ENCODE measurements around the gene CTNNA1.
"Not testable (repeated sequence)": the region's sequence is repeated elsewhere in the genome, so short reads cannot be mapped to it uniquely, and the experiment has no call there.

CTNNA1 gene

GRCh38 chr5:138913773-138914172, 160.5 kb downstream of the CTNNA1 start:
- Mint-ChIP-seq H3K27me3 (peaks cover 2% of the 10 kb centered on the region), H3K4me1 (no peaks in the 10 kb centered on the region), H3K4me3 (no peak overlapping the region), H3K9me3 (no peaks in the 10 kb centered on the region), H3K27ac (no peak overlapping the region), H3K36me3 (ENCODE audit: low read depth) (peaks cover 23% of the 10 kb centered on the region)
- ATAC-seq = no peak
- no peak for DNase-seq

- Mint-ChIP-seq H3K4me3 (no peak overlapping the region), H3K27me3 (peaks cover 2% of the 10 kb centered on the region)
These were observed 161.1 kb downstream of the CTNNA1 start for GRCh38 chr5:138914338-138914737.

GRCh38 chr5:138918686-138919085, 165.5 kb downstream of the CTNNA1 start:
- ATAC-seq = no peak
- no peak overlapping the region for H3K27ac Mint-ChIP-seq
- peaks cover 12% of the 10 kb centered on the region for H3K36me3 Mint-ChIP-seq (ENCODE audit: low read depth)
- DNase-seq = no peak
- no peak overlapping the region for H3K4me3 Mint-ChIP-seq
- H3K4me1 Mint-ChIP-seq = no peaks in the 10 kb centered on the region
- H3K9me3 Mint-ChIP-seq = no peaks in the 10 kb centered on the region
- H3K27me3 Mint-ChIP-seq = peaks cover 2% of the 10 kb centered on the region

More at GRCh38 chr5:138914338-138914737, 161.1 kb downstream of the CTNNA1 start:
- no peak for DNase-seq
- Mint-ChIP-seq H3K27ac (no peak overlapping the region), H3K36me3 (ENCODE audit: low read depth) (peaks cover 23% of the 10 kb centered on the region), H3K4me1 (no peaks in the 10 kb centered on the region), H3K9me3 (no peaks in the 10 kb centered on the region)
- ATAC-seq = no peak

- H3K27me3 Mint-ChIP-seq = peaks cover 2% of the 10 kb centered on the region
- no peaks in the 10 kb centered on the region for H3K4me1 Mint-ChIP-seq
- ATAC-seq = no peak
- peaks cover 12% of the 10 kb centered on the region for H3K36me3 Mint-ChIP-seq (ENCODE audit: low read depth)
- no peak for DNase-seq
- H3K27ac Mint-ChIP-seq = no peak overlapping the region
- no peaks in the 10 kb centered on the region for H3K9me3 Mint-ChIP-seq
- H3K4me3 Mint-ChIP-seq = no peak overlapping the region
These were observed 167.0 kb downstream of the CTNNA1 start for GRCh38 chr5:138920181-138920580.

GRCh38 chr5:138921362-138921761, 168.1 kb downstream of the CTNNA1 start:
- peaks cover 15% of the 10 kb centered on the region for H3K36me3 Mint-ChIP-seq (ENCODE audit: low read depth)
- not testable (repeated sequence) for ATAC-seq, H3K27ac Mint-ChIP-seq, DNase-seq, H3K4me1 Mint-ChIP-seq, H3K4me3 Mint-ChIP-seq, H3K27me3 Mint-ChIP-seq, H3K9me3 Mint-ChIP-seq

- Mint-ChIP-seq H3K4me1 (no peaks in the 10 kb centered on the region), H3K4me3 (no peak overlapping the region), H3K9me3 (no peaks in the 10 kb centered on the region), H3K27me3 (no peaks in the 10 kb centered on the region), H3K27ac (no peak overlapping the region), H3K36me3 (ENCODE audit: low read depth) (peaks cover 21% of the 10 kb centered on the region)
- no peak for DNase-seq
- no peak for ATAC-seq
These were observed 169.3 kb downstream of the CTNNA1 start for GRCh38 chr5:138922494-138922893.

- Mint-ChIP-seq H3K36me3 (ENCODE audit: low read depth) (peaks cover 21% of the 10 kb centered on the region), H3K4me1 (no peaks in the 10 kb centered on the region), H3K9me3 (no peaks in the 10 kb centered on the region), H3K4me3 (no peak overlapping the region), H3K27me3 (no peaks in the 10 kb centered on the region), H3K27ac (no peak overlapping the region)
- no peak for ATAC-seq
- DNase-seq = no peak
These were observed 171.9 kb downstream of the CTNNA1 start for GRCh38 chr5:138925090-138925635.

- ATAC-seq (no peak), DNase-seq (no peak)
- Mint-ChIP-seq H3K4me1 (no peaks in the 10 kb centered on the region), H3K36me3 (ENCODE audit: low read depth) (peaks cover 32% of the 10 kb centered on the region), H3K4me3 (no peak overlapping the region), H3K27me3 (no peaks in the 10 kb centered on the region), H3K27ac (no peak overlapping the region), H3K9me3 (no peaks in the 10 kb centered on the region)
These were observed 173.0 kb downstream of the CTNNA1 start for GRCh38 chr5:138926257-138926656.

GRCh38 chr5:138926688-138927448, 173.6 kb downstream of the CTNNA1 start:
- Mint-ChIP-seq H3K4me1 (no peaks in the 10 kb centered on the region), H3K4me3 (no peak overlapping the region), H3K9me3 (no peaks in the 10 kb centered on the region), H3K27ac (no peak overlapping the region), H3K36me3 (ENCODE audit: low read depth) (peaks cover 36% of the 10 kb centered on the region), H3K27me3 (no peaks in the 10 kb centered on the region)
- no peak for DNase-seq
- ATAC-seq = no peak

- Mint-ChIP-seq H3K27me3 (no peaks in the 10 kb centered on the region), H3K4me3 (no peak overlapping the region), H3K4me1 (no peaks in the 10 kb centered on the region), H3K27ac (no peak overlapping the region), H3K9me3 (no peaks in the 10 kb centered on the region), H3K36me3 (ENCODE audit: low read depth) (peaks cover 39% of the 10 kb centered on the region)
- DNase-seq = no peak
- no peak for ATAC-seq
These were observed 174.3 kb downstream of the CTNNA1 start for GRCh38 chr5:138927544-138927943.

GRCh38 chr5:138927979-138928378, 174.8 kb downstream of the CTNNA1 start:
- Mint-ChIP-seq H3K27me3 (no peaks in the 10 kb centered on the region), H3K36me3 (ENCODE audit: low read depth) (peaks cover 43% of the 10 kb centered on the region), H3K4me3 (no peak overlapping the region), H3K4me1 (no peaks in the 10 kb centered on the region), H3K9me3 (no peaks in the 10 kb centered on the region), H3K27ac (no peak overlapping the region)
- no peak for DNase-seq
- no peak for ATAC-seq

- H3K27ac Mint-ChIP-seq = no peak overlapping the region
- no peaks in the 10 kb centered on the region for H3K27me3 Mint-ChIP-seq
- no peaks in the 10 kb centered on the region for H3K4me1 Mint-ChIP-seq
- DNase-seq (no peak), ATAC-seq (no peak)
- H3K9me3 Mint-ChIP-seq = no peaks in the 10 kb centered on the region
- H3K4me3 Mint-ChIP-seq = no peak overlapping the region
- H3K36me3 Mint-ChIP-seq (ENCODE audit: low read depth) = peaks cover 46% of the 10 kb centered on the region
These were observed 176.3 kb downstream of the CTNNA1 start for GRCh38 chr5:138929571-138929955.

GRCh38 chr5:138930371-138931097, 177.3 kb downstream of the CTNNA1 start:
- Mint-ChIP-seq H3K9me3 (no peaks in the 10 kb centered on the region), H3K27ac (no peak overlapping the region), H3K36me3 (ENCODE audit: low read depth) (peaks cover 47% of the 10 kb centered on the region), H3K27me3 (no peaks in the 10 kb centered on the region), H3K4me3 (no peak overlapping the region), H3K4me1 (no peaks in the 10 kb centered on the region)
- DNase-seq (no peak), ATAC-seq (no peak)

- Mint-ChIP-seq H3K27ac (no peak overlapping the region), H3K4me3 (no peak overlapping the region), H3K27me3 (no peaks in the 10 kb centered on the region), H3K4me1 (no peaks in the 10 kb centered on the region), H3K36me3 (ENCODE audit: low read depth) (peaks cover 34% of the 10 kb centered on the region), H3K9me3 (no peaks in the 10 kb centered on the region)
- ATAC-seq (no peak), DNase-seq (no peak)
These were observed 179.1 kb downstream of the CTNNA1 start for GRCh38 chr5:138932171-138932810.

Measured in activated naive CD8-positive, alpha-beta T cell treated with anti-CD3 and anti-CD28 coated beads, Interleukin-2, amount 50 U/mL, for 24 hours (primary cell).